ENCODE results near the gene PDCD2L. TPM values are rescaled to one million over a fixed set of nuclear protein-coding genes. Genes with fewer than 3 reads are reported as not detected.

PDCD2L gene
- total and polyA plus RNA-seq, 9 donors, result 6.6 to 15.1 (median 8.9) TPM

GRCh38 chr19:34380639-34381241, 23.5 kb upstream of the PDCD2L start:
- no peaks in the 10 kb centered on the region for H3K9me3 ChIP-seq
- H3K27ac ChIP-seq, result no peak overlapping the region
- DNase-seq, result no peak
- TF ChIP-seq POLR2A (IDR thresholded peaks at IDR 0.05) (no peak), EP300 (IDR thresholded peaks at IDR 0.05) (no peak)
- TF ChIP-seq, protein P1, sequence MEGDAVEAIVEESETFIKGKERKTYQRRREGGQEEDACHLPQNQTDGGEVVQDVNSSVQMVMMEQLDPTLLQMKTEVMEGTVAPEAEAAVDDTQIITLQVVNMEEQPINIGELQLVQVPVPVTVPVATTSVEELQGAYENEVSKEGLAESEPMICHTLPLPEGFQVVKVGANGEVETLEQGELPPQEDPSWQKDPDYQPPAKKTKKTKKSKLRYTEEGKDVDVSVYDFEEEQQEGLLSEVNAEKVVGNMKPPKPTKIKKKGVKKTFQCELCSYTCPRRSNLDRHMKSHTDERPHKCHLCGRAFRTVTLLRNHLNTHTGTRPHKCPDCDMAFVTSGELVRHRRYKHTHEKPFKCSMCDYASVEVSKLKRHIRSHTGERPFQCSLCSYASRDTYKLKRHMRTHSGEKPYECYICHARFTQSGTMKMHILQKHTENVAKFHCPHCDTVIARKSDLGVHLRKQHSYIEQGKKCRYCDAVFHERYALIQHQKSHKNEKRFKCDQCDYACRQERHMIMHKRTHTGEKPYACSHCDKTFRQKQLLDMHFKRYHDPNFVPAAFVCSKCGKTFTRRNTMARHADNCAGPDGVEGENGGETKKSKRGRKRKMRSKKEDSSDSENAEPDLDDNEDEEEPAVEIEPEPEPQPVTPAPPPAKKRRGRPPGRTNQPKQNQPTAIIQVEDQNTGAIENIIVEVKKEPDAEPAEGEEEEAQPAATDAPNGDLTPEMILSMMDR (IDR thresholded peaks at IDR 0.05), result no peak
- H3K36me3 ChIP-seq, result no peaks in the 10 kb centered on the region
- intact Hi-C loops (cut with DNase I), result no loop called here
- no peaks in the 10 kb centered on the region for H3K27me3 ChIP-seq
- no peaks in the 10 kb centered on the region for H3K4me1 ChIP-seq (ENCODE audit: insufficient read depth)
- 90% methylated on average over 5 of the region's 5 CpGs for WGBS, 3 donors
- H3K4me3 ChIP-seq, result no peak overlapping the region

DNA sequence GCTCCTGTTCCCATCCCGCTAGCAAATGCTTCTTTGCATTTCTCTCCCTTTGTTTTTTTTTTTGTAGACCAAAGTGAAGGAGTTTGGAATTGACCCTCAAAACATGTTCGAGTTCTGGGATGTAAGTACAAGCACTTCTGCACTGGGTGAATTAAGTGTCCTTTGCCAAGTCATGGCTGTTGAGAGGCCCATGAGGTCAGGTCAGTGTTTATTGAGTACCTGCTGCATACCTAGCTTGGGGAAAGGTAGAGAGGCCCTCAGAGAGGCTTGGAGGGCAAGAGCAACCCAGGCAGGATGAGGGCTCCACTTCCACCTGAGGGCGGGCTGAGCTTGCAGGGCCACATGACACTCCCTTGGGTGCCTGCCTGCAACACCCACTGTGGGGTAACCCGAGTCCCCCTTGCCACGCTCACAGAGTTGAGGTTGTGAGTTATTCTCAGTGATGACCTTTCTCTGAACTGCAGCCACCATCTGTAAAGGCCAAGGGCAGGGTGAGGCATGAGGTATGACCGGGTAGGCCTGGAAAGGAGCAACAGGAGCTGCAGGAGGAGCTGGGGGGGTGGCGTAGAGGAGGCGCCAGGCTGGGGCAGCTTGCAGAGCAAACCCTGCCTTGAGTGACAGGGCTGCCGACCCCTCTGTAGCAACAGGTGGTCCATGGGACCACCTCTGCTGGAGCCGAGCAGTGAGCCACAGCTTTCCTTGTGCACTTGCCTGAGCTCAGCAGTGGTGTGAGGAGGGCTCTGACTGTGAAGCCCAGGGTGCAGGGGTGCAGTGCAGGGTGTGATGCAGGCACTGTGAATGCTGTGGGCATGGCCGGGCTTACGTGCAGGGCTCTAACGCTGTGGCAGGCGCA, 22.6 kb upstream of the PDCD2L start:
- DNase-seq, result no peak
- no peaks in the 10 kb centered on the region for H3K36me3 ChIP-seq

GRCh38 chr19:34382471-34382870, 21.7 kb upstream of the PDCD2L start:
- Histone ChIP-seq H3K27ac (no peak overlapping the region), H3K36me3 (no peaks in the 10 kb centered on the region), H3K4me3 (no peak overlapping the region), H3K27me3 (no peaks in the 10 kb centered on the region), H3K9me3 (no peaks in the 10 kb centered on the region), H3K4me1 (ENCODE audit: insufficient read depth) (no peaks in the 10 kb centered on the region)
- DNase-seq, result no peak
- intact Hi-C loops (cut with DNase I), result no loop called here
- 95 to 99% (median 99%) methylated on average over 4 of the region's 4 CpGs for WGBS, 3 donors
- TF ChIP-seq, protein P1 (IDR thresholded peaks at IDR 0.05), result no peak
- no peak for TF ChIP-seq EP300 (IDR thresholded peaks at IDR 0.05)
- TF ChIP-seq POLR2A (IDR thresholded peaks at IDR 0.05), result no peak

More for the DNA sequence above, 22.6 kb upstream of the PDCD2L start:
- whole genome bisulfite sequencing, 3 donors, result 85 to 93% (median 88%) methylated on average over 10 to 14 of the region's 14 CpGs
- H3K9me3 ChIP-seq, result no peaks in the 10 kb centered on the region
- H3K4me3 ChIP-seq, result no peak overlapping the region
- intact Hi-C loops (cut with DNase I), result no loop called here
- no peaks in the 10 kb centered on the region for H3K27me3 ChIP-seq
- TF ChIP-seq EP300 (IDR thresholded peaks at IDR 0.05) (no peak), POLR2A (IDR thresholded peaks at IDR 0.05) (no peak)
- TF ChIP-seq, protein P1 (IDR thresholded peaks at IDR 0.05), result no peak
- H3K4me1 ChIP-seq (ENCODE audit: insufficient read depth), result no peaks in the 10 kb centered on the region
- no peak overlapping the region for H3K27ac ChIP-seq

DNA sequence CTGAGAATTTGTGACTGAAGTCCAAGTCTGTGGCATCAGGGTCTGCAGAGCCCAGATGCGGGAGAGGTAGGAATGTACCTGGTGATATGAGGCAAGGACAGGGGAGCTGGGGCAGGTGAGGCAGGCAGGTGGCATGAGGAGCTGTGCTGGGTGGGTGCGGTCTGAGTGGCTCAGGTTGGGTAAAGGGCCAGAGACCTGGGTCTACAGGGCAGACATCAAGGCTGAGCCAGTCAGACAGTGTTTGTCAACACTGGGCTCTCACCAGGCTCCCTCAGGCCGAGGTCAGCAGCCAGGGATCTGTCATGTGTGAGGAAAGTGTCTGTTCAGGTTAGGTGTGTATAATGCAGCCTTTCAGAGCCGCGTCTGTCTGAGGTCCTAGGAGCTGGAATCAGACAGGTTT, 20.6 kb upstream of the PDCD2L start:
- Histone ChIP-seq H3K27me3 (no peaks in the 10 kb centered on the region), H3K36me3 (no peaks in the 10 kb centered on the region), H3K4me1 (ENCODE audit: insufficient read depth) (no peaks in the 10 kb centered on the region), H3K4me3 (no peak overlapping the region), H3K27ac (no peak overlapping the region), H3K9me3 (no peaks in the 10 kb centered on the region)
- 91 to 98% (median 97%) methylated on average over 5 of the region's 5 CpGs for WGBS, 3 donors
- TF ChIP-seq, protein P1 (IDR thresholded peaks at IDR 0.05), result no peak
- no peak for TF ChIP-seq POLR2A (IDR thresholded peaks at IDR 0.05)
- no peak for TF ChIP-seq EP300 (IDR thresholded peaks at IDR 0.05)
- DNase-seq, result no peak
- intact Hi-C loops (cut with DNase I), result no loop called here
